GM12873 (cell line): ENCODE measurements around the gene FOXRED1.

ENCODE experiments used
- TF ChIP-seq, protein P1 (sequence below): IDR thresholded peaks from 2 replicates; pipeline ENCODE4 v1.5.1; 2012; ENCODE audit warnings: low read depth, mild to moderate bottlenecking, moderate library complexity, low read length, control low read depth; ENCODE audit not compliant: insufficient read depth; ENCODE audit errors: missing control alignments

The FOXRED1 gene

DNA sequence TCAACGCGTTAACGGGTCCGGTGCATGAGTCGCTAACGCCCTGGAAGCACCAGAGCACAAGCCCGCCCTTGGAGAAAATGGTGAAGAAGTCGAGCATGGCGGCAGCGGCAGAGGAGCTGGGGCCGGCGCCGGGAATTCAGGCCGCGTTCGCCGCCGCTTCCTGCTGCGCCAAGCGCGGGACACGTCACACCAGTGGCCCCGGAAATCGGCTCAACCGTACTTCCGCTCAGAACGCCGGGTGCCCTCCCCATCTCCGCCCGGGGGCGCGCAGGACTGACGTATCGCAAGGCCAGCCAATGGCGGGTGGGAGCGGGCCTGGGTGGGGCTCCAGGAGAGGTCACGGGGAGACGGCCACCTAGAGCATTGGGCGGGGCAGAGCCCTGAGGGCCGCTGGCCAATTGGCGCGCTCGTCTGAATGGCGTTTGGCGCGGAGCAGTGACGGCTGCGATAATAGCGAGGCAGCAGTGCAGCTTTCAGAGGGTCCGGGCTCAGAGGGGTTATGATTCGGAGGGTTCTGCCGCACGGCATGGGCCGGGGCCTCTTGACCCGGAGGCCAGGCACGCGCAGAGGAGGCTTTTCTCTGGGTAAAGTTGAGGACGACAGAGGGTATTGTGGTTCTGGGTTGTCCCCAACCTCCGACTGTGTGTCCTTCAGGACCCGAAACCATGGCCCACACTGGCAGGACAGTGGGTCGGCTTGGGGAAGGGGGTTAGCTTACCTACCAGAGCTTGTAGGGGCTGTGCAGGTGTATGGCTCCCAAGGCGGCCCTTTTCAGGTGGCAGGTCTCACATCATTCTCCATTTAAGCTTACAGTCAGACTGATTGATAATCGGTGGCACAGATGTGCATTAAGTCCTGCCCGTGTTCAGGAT, at the start of gene FOXRED1, which contains the start of gene SRPRA:
TSS of gene FOXRED1 (plus strand) at position 447 of the 872 bp plus-strand sequence. CDS start at position 500, 53 bp downstream.
TSS of gene SRPRA (minus strand) at position 188 of the 872 bp plus-strand sequence. CDS start at position 97, 91 bp downstream.
- TF ChIP-seq, protein P1, sequence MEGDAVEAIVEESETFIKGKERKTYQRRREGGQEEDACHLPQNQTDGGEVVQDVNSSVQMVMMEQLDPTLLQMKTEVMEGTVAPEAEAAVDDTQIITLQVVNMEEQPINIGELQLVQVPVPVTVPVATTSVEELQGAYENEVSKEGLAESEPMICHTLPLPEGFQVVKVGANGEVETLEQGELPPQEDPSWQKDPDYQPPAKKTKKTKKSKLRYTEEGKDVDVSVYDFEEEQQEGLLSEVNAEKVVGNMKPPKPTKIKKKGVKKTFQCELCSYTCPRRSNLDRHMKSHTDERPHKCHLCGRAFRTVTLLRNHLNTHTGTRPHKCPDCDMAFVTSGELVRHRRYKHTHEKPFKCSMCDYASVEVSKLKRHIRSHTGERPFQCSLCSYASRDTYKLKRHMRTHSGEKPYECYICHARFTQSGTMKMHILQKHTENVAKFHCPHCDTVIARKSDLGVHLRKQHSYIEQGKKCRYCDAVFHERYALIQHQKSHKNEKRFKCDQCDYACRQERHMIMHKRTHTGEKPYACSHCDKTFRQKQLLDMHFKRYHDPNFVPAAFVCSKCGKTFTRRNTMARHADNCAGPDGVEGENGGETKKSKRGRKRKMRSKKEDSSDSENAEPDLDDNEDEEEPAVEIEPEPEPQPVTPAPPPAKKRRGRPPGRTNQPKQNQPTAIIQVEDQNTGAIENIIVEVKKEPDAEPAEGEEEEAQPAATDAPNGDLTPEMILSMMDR = no peak

DNA sequence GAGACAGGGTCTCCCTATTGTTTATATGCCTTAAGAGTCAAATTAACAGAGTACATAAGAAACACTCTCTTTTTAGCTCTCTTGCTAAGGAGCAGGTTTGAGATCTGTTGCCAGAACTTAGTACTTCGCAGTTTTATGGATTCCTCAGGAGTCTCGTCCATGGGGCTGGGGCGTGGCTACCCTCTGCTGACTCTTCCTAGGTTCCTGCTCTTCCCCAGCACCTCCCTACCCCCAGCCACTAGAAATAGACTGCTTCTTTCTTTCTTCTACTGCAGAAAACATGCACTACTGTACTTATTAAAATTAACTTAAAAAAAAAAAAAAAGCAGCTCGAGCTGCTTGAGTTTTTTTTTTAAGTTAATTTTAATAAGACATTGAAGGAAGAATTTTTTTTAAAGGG, 49.4 kb upstream of the FOXRED1 start:
- TF ChIP-seq, protein P1 = no peak

DNA sequence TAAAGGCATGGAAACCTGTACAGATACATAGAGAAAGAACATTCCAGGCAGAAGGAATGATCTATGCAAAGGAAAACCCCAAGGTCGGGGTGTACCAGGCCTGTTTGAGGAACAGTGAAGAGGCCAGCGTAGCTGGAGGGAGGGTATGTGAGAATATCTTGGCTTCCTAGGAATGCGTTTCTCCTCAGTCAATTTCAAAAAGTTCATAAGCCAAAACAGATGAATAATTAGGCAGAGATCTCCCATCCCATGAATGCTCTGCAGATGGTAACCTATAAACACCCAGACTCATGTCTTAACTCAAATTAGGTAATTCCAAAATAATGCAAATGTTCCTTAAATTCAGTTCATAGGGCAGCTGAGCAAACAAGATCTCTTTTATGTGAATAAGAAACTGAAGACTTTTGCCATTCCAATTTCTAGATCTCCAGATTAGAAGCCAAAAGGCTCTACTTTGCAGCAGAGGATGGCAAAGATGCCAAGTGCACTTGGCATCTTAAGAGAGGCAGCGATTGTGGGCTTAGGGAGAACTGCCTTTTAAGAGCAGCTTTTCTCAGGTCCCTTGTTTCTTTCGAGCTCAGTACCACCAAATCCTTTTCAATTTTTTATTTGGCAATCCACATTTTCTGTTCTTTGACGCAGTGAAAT, 44.2 kb upstream of the FOXRED1 start:
- TF ChIP-seq, protein P1 = no peak

DNA sequence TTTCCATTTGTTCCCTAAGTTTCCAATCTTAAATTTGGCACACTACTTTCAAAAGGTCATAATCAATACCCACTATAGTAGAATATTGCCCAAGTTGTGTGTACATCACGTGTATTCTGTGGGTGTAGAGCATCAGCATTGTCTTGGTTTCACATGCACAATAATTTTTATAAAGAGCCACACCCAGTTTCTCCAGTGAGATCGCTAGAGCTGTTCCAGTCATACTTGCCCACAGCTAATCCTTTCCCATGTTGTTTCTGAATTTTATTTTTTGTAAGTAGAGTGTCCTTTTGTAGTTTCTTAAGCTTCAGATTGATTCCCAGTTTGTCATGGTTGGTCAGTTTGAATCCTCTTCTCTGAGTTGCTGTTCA, 43.7 kb upstream of the FOXRED1 start:
- TF ChIP-seq, protein P1 = no peak

DNA sequence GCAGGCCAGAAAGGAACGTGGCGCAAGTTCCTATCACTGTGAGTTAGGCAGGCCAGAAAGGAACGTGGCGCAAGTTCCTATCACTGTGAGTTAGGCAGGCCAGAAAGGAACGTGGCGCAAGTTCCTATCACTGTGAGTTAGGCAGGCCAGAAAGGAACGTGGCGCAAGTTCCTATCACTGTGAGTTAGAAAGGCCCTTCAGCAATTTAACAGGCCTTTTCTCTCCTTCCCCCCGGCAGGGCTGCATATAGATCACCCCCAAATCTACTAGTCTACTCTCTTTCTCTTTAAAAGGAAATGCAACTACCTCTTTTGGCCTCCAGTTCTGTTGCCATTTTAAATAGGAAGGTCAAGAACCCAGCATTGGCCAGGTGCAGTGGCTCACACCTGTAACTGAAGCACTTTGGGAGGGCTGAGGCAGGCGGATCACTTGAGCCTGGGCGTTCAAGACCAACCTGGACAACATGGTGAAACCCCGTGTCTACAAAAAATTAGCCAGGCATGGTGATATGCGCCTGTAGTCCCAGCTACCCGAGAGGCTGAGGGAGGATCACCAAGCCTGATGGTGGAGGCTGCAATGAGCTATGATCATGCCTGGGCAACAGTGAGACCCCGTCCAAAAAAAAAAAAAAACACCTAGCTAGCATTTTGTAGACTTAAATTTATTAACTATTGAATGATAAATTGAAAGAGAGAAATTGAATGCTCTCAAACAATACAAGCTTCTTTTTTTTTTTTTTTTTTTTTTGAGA, 42.4 kb upstream of the FOXRED1 start:
- TF ChIP-seq, protein P1 = no peak

DNA sequence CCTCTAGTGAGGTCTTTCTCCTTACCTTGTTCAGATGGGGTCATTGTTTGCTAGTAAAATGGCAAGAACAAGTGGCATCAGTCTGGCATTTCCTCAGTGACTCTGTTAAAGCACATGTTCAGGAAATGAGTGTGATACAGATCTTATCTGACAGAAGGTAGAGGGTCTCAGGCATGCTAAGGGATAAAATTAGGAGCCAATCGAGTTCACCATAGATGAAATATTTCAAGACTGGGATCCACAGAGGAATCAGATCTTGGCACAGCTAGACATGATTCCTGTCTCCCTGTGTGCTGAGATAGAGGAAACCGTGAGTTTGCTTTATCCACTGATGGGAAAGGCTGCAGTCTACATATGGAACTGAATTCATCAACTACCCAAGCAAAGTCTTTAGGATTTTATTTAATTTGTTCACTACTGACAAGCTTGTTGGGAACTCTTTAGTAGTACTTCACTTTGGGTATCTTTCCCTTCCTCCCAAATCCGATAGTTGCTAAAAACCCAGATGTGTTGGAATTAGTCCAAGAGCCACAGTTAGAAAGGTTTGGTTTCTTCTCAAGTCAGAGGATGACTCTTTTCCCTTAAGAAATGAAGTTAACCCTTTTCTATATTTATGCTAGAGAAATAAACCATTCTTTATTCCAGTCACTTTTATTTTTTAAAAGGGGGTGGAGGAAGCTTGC, 39.0 kb upstream of the FOXRED1 start:
- TF ChIP-seq, protein P1 = no peak
